NCI-H510A treated with DMSO at 0.1 percent for 48 hours (cell line): ENCODE results near the gene MDH1.

Experiments
- DNase-seq: peaks from one replicate; lab custom pipeline; 2025; lab: John Stamatoyannopoulos, UW

The MDH1 gene

GRCh38 chr2:63639344-63639743 lies 50.6 kb downstream of the MDH1 start:
- no peak for DNase-seq

- DNase-seq: no peak
These were observed 54.2 kb downstream of the MDH1 start for GRCh38 chr2:63642946-63643345.

GRCh38 chr2:63643486-63643885 lies 54.7 kb downstream of the MDH1 start:
- DNase-seq: no peak

- no peak for DNase-seq
These were observed 59.9 kb downstream of the MDH1 start for GRCh38 chr2:63648632-63649031.

- DNase-seq: no peak
These were observed 61.1 kb downstream of the MDH1 start for GRCh38 chr2:63649829-63650228.

- no peak for DNase-seq
These were observed 62.0 kb downstream of the MDH1 start for GRCh38 chr2:63650756-63651155.

GRCh38 chr2:63651356-63651755 lies 62.6 kb downstream of the MDH1 start:
- no peak for DNase-seq

- no peak for DNase-seq
These were observed 63.3 kb downstream of the MDH1 start for GRCh38 chr2:63651861-63652651.

GRCh38 chr2:63652652-63652985 lies 63.9 kb downstream of the MDH1 start:
- DNase-seq: no peak

- DNase-seq: no peak
These were observed 66.2 kb downstream of the MDH1 start for GRCh38 chr2:63654959-63655358.
